Neural cell (in vitro differentiated cells): ENCODE results near the gene GRB7.

Source experiments
- EP300 ChIP-seq: fragments of 450-650 bp; conservative IDR thresholded peaks from 2 replicates; pipeline ENCODE4 v1.6.1; 2014; ENCODE audit warnings: antibody characterized with exemption, mild to moderate bottlenecking, moderate library complexity; ENCODE audit not compliant: poor library complexity, severe bottlenecking
- TF ChIP-seq, protein P1 (sequence below): fragments of 450-650 bp; IDR thresholded peaks from 2 replicates; pipeline ENCODE4 v1.5.1; 2014; ENCODE audit warnings: antibody characterized with exemption, mild to moderate bottlenecking, moderate library complexity; ENCODE audit not compliant: poor library complexity, severe bottlenecking

DNA sequence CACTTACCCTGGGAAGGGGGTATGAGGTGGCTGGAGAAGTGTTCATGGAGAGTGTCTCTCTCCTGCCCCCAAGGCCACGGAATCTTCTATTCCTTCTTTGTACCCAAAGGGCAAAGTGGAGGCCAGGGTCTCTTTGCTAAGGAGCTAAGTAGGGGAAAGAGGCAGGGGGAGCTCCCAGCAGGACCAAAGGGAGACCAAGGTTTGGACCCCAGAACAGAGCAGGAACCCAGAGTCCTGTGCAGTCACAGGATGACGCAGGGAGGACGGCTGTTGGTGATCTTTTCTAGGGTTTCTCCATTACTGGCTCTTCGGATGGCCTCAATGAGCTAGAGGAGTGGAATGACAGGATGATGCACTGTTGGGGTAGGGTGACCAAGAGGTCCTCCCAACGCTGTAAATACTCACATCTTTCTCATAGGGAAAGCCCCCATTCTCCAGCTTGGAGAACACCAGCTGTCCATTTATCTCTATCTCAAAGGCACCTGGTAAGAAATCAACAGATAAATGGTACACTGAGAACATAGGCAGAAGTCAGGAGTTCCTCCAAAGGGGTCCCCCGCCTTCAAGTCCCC, 8.4 kb upstream of the GRB7 start:
- no peak for TF ChIP-seq EP300
- TF ChIP-seq, protein P1, sequence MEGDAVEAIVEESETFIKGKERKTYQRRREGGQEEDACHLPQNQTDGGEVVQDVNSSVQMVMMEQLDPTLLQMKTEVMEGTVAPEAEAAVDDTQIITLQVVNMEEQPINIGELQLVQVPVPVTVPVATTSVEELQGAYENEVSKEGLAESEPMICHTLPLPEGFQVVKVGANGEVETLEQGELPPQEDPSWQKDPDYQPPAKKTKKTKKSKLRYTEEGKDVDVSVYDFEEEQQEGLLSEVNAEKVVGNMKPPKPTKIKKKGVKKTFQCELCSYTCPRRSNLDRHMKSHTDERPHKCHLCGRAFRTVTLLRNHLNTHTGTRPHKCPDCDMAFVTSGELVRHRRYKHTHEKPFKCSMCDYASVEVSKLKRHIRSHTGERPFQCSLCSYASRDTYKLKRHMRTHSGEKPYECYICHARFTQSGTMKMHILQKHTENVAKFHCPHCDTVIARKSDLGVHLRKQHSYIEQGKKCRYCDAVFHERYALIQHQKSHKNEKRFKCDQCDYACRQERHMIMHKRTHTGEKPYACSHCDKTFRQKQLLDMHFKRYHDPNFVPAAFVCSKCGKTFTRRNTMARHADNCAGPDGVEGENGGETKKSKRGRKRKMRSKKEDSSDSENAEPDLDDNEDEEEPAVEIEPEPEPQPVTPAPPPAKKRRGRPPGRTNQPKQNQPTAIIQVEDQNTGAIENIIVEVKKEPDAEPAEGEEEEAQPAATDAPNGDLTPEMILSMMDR: no peak
